ENCODE results near the gene CDK15.

The CDK15 gene

GRCh38 chr2:201806442-201807170 is at the start of gene CDK15:
TSS of gene CDK15 (plus strand) at chr2:201806537. CDS start at chr2:201806665, 128 bp downstream.
- Histone ChIP-seq H3K79me2 (ENCODE audit: low read length) (no peaks in the 10 kb centered on the region), H3K36me3 (replicated peaks; ENCODE audit: insufficient read depth, low read length) (no peaks in the 10 kb centered on the region), H3K9me3 (replicated peaks; ENCODE audit: insufficient read depth, low read length) (no peaks in the 10 kb centered on the region), H3K9ac (ENCODE audit: low read length) (no peak within 1 kb of the TSS), H3K27ac (ENCODE audit: low read length) (no peak within 1 kb of the TSS), H3K27me3 (replicated peaks; ENCODE audit: insufficient read depth, low read length) (no peaks in the 10 kb centered on the region), H3K4me1 (ENCODE audit: low read length) (no peaks in the 10 kb centered on the region), H3K9me2 (replicated peaks; ENCODE audit: insufficient read depth, low read length) (no peaks in the 10 kb centered on the region), H3K4me2 (ENCODE audit: low read depth, low read length) (no peak within 1 kb of the TSS), H4K20me1 (ENCODE audit: insufficient read depth, low read length) (no peaks in the 10 kb centered on the region), H3K4me3 (ENCODE audit: low read length) (no peak within 1 kb of the TSS), H3F3A (ENCODE audit: insufficient read depth, low read length) (no peaks in the 10 kb centered on the region), H2AFZ (ENCODE audit: low read length) (no peak within 1 kb of the TSS)
- TF ChIP-seq EZH2phosphoT487 (IDR thresholded peaks at IDR 0.05; ENCODE audit: low read length) (no peak), CTCF (IDR thresholded peaks at IDR 0.05; ENCODE audit: low read length) (no peak), EZH2 (optimal IDR thresholded peaks at IDR 0.05; ENCODE audit: low read depth, low read length) (no peak)
- no peak for DNase-seq

DNA sequence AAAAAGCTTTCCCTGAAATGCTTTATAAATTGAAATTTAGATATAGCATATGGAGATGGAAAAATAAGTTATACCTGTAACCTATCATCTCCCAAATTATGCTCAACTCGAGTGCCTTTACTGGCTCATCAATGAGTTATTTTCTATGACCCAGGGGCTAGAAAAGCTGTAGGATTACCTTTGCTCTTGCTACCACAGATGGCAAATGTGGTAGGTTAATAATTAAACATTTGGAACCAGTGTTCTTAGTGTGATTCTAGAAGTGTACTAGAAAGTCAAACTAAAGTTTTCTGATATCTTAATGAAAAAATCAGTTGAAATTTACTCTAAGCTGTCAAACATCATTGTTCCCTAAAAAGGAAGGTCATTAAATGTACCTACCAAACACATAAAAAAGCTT is 48.1 kb upstream of the CDK15 start:
- no peak overlapping the region for H3K4me3 ChIP-seq (ENCODE audit: low read length)
- H3K4me2 ChIP-seq (ENCODE audit: low read depth, low read length) = peak overlapping the region; percentile 63; the same call in 1 of the 2 replicates
- no peak overlapping the region for H3K9ac ChIP-seq (ENCODE audit: low read length)
- H3K27me3 ChIP-seq (replicated peaks; ENCODE audit: insufficient read depth, low read length) = no peaks in the 10 kb centered on the region
- H3K79me2 ChIP-seq (ENCODE audit: low read length) = peaks cover 13% of the 10 kb centered on the region
- H3K9me3 ChIP-seq (replicated peaks; ENCODE audit: insufficient read depth, low read length) = no peaks in the 10 kb centered on the region
- no peaks in the 10 kb centered on the region for H3K36me3 ChIP-seq (replicated peaks; ENCODE audit: insufficient read depth, low read length)
- no peaks in the 10 kb centered on the region for H3K9me2 ChIP-seq (replicated peaks; ENCODE audit: insufficient read depth, low read length)
- no peak overlapping the region for H2AFZ ChIP-seq (ENCODE audit: low read length)
- peaks cover 44% of the 10 kb centered on the region for H3K4me1 ChIP-seq (ENCODE audit: low read length)
- H3F3A ChIP-seq (ENCODE audit: insufficient read depth, low read length) = peaks cover 42% of the 10 kb centered on the region
- no peak for DNase-seq
- no peaks in the 10 kb centered on the region for H4K20me1 ChIP-seq (ENCODE audit: insufficient read depth, low read length)
- TF ChIP-seq EZH2 (optimal IDR thresholded peaks at IDR 0.05; ENCODE audit: low read depth, low read length) = no peak
- TF ChIP-seq EZH2phosphoT487 (IDR thresholded peaks at IDR 0.05; ENCODE audit: low read length) = no peak
- no peak for TF ChIP-seq CTCF (IDR thresholded peaks at IDR 0.05; ENCODE audit: low read length)
- no peak overlapping the region for H3K27ac ChIP-seq (ENCODE audit: low read length)

- peak overlapping the region; percentile 63 for H3K4me2 ChIP-seq (ENCODE audit: low read depth, low read length)
- H3K9me2 ChIP-seq (replicated peaks; ENCODE audit: insufficient read depth, low read length) = no peaks in the 10 kb centered on the region
- no peaks in the 10 kb centered on the region for H3K36me3 ChIP-seq (replicated peaks; ENCODE audit: insufficient read depth, low read length)
- no peaks in the 10 kb centered on the region for H3K27me3 ChIP-seq (replicated peaks; ENCODE audit: insufficient read depth, low read length)
- no peak for TF ChIP-seq EZH2 (optimal IDR thresholded peaks at IDR 0.05; ENCODE audit: low read depth, low read length)
- TF ChIP-seq EZH2phosphoT487 (IDR thresholded peaks at IDR 0.05; ENCODE audit: low read length) = no peak
- H3K27ac ChIP-seq (ENCODE audit: low read length) = peak overlapping the region; percentile 84; the same call in 1 of the 2 replicates
- peaks cover 44% of the 10 kb centered on the region for H3K4me1 ChIP-seq (ENCODE audit: low read length)
- H3K9ac ChIP-seq (ENCODE audit: low read length) = no peak overlapping the region
- H3K4me3 ChIP-seq (ENCODE audit: low read length) = peak overlapping the region; percentile 18; the same call in 1 of the 2 replicates
- no peaks in the 10 kb centered on the region for H3K9me3 ChIP-seq (replicated peaks; ENCODE audit: insufficient read depth, low read length)
- H3K79me2 ChIP-seq (ENCODE audit: low read length) = peaks cover 14% of the 10 kb centered on the region
- H3F3A ChIP-seq (ENCODE audit: insufficient read depth, low read length) = peaks cover 42% of the 10 kb centered on the region
- no peaks in the 10 kb centered on the region for H4K20me1 ChIP-seq (ENCODE audit: insufficient read depth, low read length)
- DNase-seq = no peak
- H2AFZ ChIP-seq (ENCODE audit: low read length) = no peak overlapping the region
Measured at GRCh38 chr2:201758873-201759272, 47.5 kb upstream of the CDK15 start.

DNA sequence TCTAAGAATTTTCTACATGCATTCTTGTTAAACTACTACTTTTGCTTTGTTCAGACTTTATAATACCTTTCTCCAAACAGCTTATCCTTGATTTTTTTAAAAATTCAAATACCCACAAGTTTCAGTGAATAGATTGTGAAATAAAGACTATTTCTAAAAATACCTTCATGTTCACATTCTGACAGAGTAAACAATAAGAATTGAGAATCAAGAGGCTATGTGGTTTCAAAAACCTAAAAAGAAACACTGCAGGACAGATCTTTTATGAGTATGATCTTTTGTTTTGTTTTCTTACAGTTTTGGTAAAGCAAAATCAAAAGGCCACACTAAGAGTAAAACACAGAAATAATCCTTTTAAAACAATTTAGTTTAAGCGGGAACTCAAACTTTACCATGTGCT is 46.8 kb upstream of the CDK15 start:
- Histone ChIP-seq H3K4me2 (ENCODE audit: low read depth, low read length) (peak overlapping the region; percentile 72; the same call in 1 of the 2 replicates), H4K20me1 (ENCODE audit: insufficient read depth, low read length) (no peaks in the 10 kb centered on the region), H2AFZ (ENCODE audit: low read length) (no peak overlapping the region), H3K4me3 (ENCODE audit: low read length) (peak overlapping the region; percentile 1; the same call in 1 of the 2 replicates), H3K9me3 (replicated peaks; ENCODE audit: insufficient read depth, low read length) (no peaks in the 10 kb centered on the region), H3K36me3 (replicated peaks; ENCODE audit: insufficient read depth, low read length) (no peaks in the 10 kb centered on the region), H3K27ac (ENCODE audit: low read length) (peak overlapping the region; percentile 84; the same call in 1 of the 2 replicates), H3F3A (ENCODE audit: insufficient read depth, low read length) (peaks cover 42% of the 10 kb centered on the region), H3K79me2 (ENCODE audit: low read length) (peaks cover 14% of the 10 kb centered on the region), H3K4me1 (ENCODE audit: low read length) (peaks cover 44% of the 10 kb centered on the region), H3K27me3 (replicated peaks; ENCODE audit: insufficient read depth, low read length) (no peaks in the 10 kb centered on the region), H3K9me2 (replicated peaks; ENCODE audit: insufficient read depth, low read length) (no peaks in the 10 kb centered on the region), H3K9ac (ENCODE audit: low read length) (peak overlapping the region; percentile 47; the same call in 1 of the 2 replicates)
- TF ChIP-seq CTCF (IDR thresholded peaks at IDR 0.05; ENCODE audit: low read length) (no peak), EZH2phosphoT487 (IDR thresholded peaks at IDR 0.05; ENCODE audit: low read length) (no peak)
- DNase-seq = peak; percentile 74

All from MM.1S (cell line).